Kidney epithelial cell (primary cell): Measurements from ENCODE around the gene AKAP5. TPM values are rescaled to one million over a fixed set of nuclear protein-coding genes. Genes with fewer than 3 reads are reported as not detected.
"Not testable (repeated sequence)": the region's sequence is repeated elsewhere in the genome, so short reads cannot be mapped to it uniquely, and the experiment has no call there.

Source experiments
- DNase-seq: peaks from one replicate; pipeline ENCODE4 v3.0.0-alpha.2; 2010; ENCODE audit warnings: low read depth
- H3K27me3 ChIP-seq: 2 replicates; pipeline ENCODE4 v1.6.0; 2011; ENCODE audit warnings: low read length; ENCODE audit not compliant: control insufficient read depth, insufficient read depth
- H3K36me3 ChIP-seq: 2 replicates; pipeline ENCODE4 v1.5.1; 2011; ENCODE audit warnings: low read length; ENCODE audit not compliant: control insufficient read depth, insufficient read depth
- H3K4me3 ChIP-seq: 2 replicates; pipeline ENCODE4 v1.5.1; 2011; ENCODE audit warnings: low read depth, mild to moderate bottlenecking, control low read depth, low read length
- CTCF ChIP-seq: IDR thresholded peaks from 2 replicates; pipeline ENCODE4 v1.5.1; 2011; ENCODE audit warnings: mild to moderate bottlenecking, moderate library complexity, low read length, control low read depth, inconsistent platforms; ENCODE audit not compliant: insufficient read depth, poor library complexity, severe bottlenecking
- total RNA-seq: library from RNA; depleted of rRNA; stranded (reverse); fragments of >200 nt; gene quantifications from 2 replicates; pipeline ENCODE4 v1.2.3, GENCODE V29; 2015

AKAP5 gene
- total RNA-seq, 1 donor from 2014 or later = 1.5 TPM

DNA sequence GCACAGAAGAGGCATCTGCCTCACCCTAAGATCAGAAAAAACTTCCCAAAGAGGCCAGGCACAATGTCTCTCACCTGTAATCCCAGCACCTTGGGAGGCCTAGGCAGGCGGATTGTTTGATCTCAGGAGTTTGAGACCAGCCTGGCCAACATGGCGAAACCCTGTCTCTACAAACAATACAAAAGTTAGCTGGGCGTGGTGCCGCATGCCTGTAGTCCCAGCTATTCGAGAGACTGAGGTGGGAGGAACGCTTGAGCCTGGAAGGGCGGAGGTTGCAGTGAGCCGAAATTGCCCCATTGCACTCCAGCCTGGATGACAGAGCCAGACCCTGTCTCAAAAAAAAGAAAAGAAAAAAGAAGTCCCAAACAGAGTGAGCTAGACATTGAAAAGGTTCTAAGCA lies 43.7 kb downstream of the AKAP5 start:
- H3K27me3 ChIP-seq = no peaks in the 10 kb centered on the region
- DNase-seq = no peak
- TF ChIP-seq CTCF = no peak
- H3K4me3 ChIP-seq = no peak overlapping the region
- H3K36me3 ChIP-seq = no peaks in the 10 kb centered on the region

- TF ChIP-seq CTCF = peak; percentile 86
- no peaks in the 10 kb centered on the region for H3K27me3 ChIP-seq
- DNase-seq = no peak
- H3K4me3 ChIP-seq = no peak overlapping the region
- no peaks in the 10 kb centered on the region for H3K36me3 ChIP-seq
Observed at GRCh38 chr14:64510825-64511671, 45.7 kb downstream of the AKAP5 start.

GRCh38 chr14:64513271-64513670 lies 48.0 kb downstream of the AKAP5 start:
- H3K4me3 ChIP-seq = no peak overlapping the region
- no peak for DNase-seq
- no peak for TF ChIP-seq CTCF
- no peaks in the 10 kb centered on the region for H3K36me3 ChIP-seq
- H3K27me3 ChIP-seq = no peaks in the 10 kb centered on the region

- no peak overlapping the region for H3K4me3 ChIP-seq
- DNase-seq = no peak
- TF ChIP-seq CTCF = no peak
- H3K36me3 ChIP-seq = no peaks in the 10 kb centered on the region
- H3K27me3 ChIP-seq = no peaks in the 10 kb centered on the region
Observed at GRCh38 chr14:64515053-64515452, 49.8 kb downstream of the AKAP5 start.

DNA sequence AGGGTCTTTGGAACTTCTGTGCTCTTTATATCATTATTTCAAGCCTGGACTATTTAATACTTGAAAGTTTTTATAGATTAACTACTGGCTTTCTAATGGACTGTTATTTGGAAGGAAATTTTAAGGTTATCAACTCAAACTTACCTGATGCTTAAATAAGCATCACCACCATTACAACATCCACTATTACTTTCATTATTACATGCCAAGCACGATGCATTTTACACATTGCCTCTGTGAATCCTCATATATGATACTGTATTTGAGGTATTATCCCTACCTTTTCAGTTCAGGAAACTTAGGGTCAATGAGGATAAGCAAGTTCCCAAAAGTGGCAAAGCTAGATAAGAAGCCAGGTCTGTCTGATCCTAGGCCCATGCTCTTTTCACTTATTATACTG lies 51.7 kb downstream of the AKAP5 start:
- H3K36me3 ChIP-seq = no peaks in the 10 kb centered on the region
- H3K27me3 ChIP-seq = no peaks in the 10 kb centered on the region
- no peak for TF ChIP-seq CTCF
- DNase-seq = no peak
- no peak overlapping the region for H3K4me3 ChIP-seq

DNA sequence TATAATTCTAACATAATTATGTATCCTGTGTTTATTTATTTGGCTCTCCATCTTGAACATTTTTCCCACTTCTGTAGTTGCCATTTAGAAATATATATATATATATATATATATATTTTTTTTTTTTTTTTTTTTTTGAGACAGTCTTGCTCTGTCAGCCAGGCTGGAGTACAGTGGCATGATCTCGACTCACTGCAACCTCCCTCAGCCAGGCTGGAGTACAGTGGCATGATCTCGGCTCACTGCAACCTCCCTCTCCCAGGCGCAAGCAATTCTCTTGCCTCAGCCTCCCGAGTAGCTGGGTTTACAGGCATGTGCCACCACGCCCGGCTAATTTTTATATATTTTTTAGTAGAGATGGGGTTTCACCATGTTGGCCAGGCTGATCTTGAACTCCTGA lies 52.4 kb downstream of the AKAP5 start:
- DNase-seq, H3K27me3 ChIP-seq, H3K4me3 ChIP-seq, H3K36me3 ChIP-seq: not testable (repeated sequence)
